Subcutaneous abdominal adipose tissue (tissue), 5 donors: ENCODE results near the gene CXCL14.

Experiments used
- H3K27ac ChIP-seq: one replicate; pipeline ENCODE4 v1.7.0; 2013; ENCODE audit warnings: low read depth, mild to moderate bottlenecking, inconsistent platforms, low read length, moderate library complexity
- H3K27me3 ChIP-seq, 5 donors: one replicate each; pipeline ENCODE4 v1.7.0; 2013; ENCODE audit warnings: low read length in 5 of 5, inconsistent platforms in 1 of 5; ENCODE audit not compliant: control insufficient read depth in 5 of 5, insufficient read depth in 4 of 5
- H3K36me3 ChIP-seq, 5 donors: one replicate each; pipeline ENCODE4 v1.7.0; 2013; ENCODE audit warnings: low read length in 5 of 5; ENCODE audit not compliant: control insufficient read depth in 5 of 5, insufficient read depth in 5 of 5
- H3K4me1 ChIP-seq, 5 donors: one replicate each; pipeline ENCODE4 v1.7.0; 2013; ENCODE audit warnings: low read length in 5 of 5, mild to moderate bottlenecking in 3 of 5, moderate library complexity in 1 of 5; ENCODE audit not compliant: control insufficient read depth in 5 of 5, insufficient read depth in 5 of 5
- H3K4me3 ChIP-seq, 5 donors: one replicate each; pipeline ENCODE4 v1.7.0; 2013; ENCODE audit warnings: low read length in 5 of 5, low read depth in 1 of 5
- H3K9ac ChIP-seq, 5 donors: one replicate each; pipeline ENCODE4 v1.7.0; 2013; ENCODE audit warnings: low read length in 5 of 5, mild to moderate bottlenecking in 4 of 5, moderate library complexity in 3 of 5
- H3K9me3 ChIP-seq, 5 donors: one replicate each; pipeline ENCODE4 v1.7.0; 2013; ENCODE audit warnings: low read length in 5 of 5; ENCODE audit not compliant: control insufficient read depth in 5 of 5
- donor health status: healthy.
- donor health status: healthy.
- donor health status: healthy.
- donor health status: healthy.
- donor health status: healthy.

CXCL14 gene

DNA sequence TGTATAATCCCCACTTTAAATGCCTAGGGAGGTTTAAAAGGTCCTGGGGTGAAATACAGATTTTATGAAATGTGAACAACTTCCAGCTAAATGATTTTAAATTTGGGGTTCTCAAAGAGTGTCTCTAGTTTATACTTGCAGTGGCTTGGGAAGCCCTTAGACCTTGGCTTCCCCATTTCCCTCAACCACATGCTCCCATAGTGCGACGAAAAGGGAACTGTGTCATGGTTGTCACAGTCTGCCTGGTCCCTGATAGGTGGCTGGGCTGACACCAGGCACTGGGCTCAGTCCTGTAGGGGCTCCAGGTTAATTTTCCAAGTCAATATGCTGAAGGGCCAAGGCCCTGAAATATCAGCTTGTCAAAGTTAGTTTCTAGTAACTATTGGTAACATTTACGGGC, 10.4 kb upstream of the CXCL14 start:
- no peaks in the 10 kb centered on the region for H3K36me3 ChIP-seq
- H3K4me1 ChIP-seq: no peaks in the 10 kb centered on the region
- no peak overlapping the region for H3K4me3 ChIP-seq
- no peak overlapping the region for H3K9ac ChIP-seq
- no peak overlapping the region for H3K27ac ChIP-seq
- H3K9me3 ChIP-seq: no peaks in the 10 kb centered on the region
- H3K27me3 ChIP-seq: peaks cover 0 to 8% (median 3%) of the 10 kb centered on the region in 5 donors

DNA sequence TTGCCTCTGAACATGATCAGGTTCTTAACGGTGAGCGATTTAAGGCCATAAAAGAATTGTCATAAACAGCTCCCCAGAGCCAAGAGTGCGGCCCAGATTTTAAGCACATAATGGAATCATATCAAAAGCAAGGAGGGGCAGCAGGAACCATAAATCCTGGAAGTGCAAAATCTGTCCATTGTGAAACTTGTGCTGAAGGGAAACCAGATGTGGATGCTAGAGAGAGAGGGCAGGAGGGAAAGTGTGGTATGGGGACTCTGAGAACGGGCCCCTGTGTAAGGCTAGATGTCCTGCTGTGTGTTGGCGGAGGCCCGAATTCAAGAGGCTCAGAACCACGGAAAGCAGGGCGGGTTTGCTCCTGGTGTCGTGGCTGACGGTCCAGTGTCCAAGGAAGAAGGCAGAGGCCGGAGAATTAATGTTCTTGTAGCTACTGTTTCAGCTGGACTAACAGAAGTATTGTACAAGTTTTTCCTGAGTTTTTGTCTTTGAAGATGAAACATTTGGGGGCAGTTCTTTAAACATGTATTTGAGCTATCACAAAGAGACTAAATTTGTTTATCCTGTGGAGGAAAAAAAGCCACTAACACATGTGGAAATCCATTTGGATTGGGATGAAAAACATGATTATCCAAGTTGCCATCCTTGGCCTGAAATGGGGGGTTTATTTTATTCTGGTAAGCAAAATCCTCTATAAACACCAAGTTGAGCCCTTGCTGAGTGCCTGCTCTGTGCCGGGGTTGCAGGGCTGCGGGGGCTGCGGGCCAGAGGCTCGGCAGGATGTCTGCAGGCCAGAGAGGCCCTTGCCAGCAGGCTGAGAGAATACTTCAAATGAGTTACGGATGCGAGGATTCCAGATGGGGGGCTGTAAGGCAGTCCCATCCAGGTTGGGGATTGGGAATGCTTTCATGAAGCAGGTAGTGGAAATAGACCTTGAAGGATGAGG, 9.2 kb upstream of the CXCL14 start:
- Histone ChIP-seq H3K36me3 (no peaks in the 10 kb centered on the region), H3K4me3 (no peak overlapping the region), H3K9ac (no peak overlapping the region), H3K9me3 (no peaks in the 10 kb centered on the region), H3K27ac (no peak overlapping the region), H3K27me3 (peaks cover 1 to 14% (median 5%) of the 10 kb centered on the region in 5 donors), H3K4me1 (no peaks in the 10 kb centered on the region)

DNA sequence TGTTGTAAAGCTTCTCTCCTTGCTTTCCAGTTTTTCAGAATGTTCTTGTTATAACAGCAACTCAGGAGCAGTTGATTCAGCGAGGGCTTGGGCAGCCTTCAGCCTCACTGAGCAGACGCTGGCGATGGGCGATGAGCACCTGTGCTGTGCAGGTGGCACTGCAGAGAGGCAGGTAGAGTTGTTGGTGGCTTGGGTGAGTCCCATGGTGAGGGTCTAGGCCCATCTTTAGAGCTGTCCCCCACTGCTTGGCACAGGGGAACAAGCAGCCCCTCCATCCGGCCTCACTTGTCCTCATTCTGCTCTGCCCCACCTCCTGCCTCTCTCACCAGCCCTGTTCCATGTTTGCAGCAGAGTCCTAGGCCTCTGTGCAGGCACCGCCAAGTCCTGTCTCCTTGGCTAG, 6.1 kb upstream of the CXCL14 start:
- Histone ChIP-seq H3K27ac (no peak overlapping the region), H3K4me3 (no peak overlapping the region), H3K9me3 (no peaks in the 10 kb centered on the region), H3K27me3 (peaks cover 3 to 30% (median 19%) of the 10 kb centered on the region in 5 donors), H3K9ac (no peak overlapping the region), H3K36me3 (no peaks in the 10 kb centered on the region), H3K4me1 (no peaks in the 10 kb centered on the region)

DNA sequence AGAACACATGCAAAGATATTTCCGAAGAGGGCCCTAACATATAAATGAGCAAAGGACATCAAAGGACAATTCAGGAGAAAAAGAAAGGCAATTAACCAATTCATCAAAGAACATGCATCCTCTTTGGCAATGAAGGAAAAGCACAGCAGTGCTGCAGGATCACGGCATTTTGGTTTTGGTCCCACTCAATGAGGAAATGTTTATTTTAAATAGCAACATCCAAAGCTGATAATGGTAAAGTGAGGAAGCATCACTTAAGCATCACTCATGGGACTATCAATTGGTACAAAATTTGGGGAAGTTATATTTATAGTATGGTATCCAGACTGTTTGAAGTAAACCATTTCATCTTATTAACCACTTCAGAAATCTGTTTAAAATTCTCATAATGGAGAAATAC, 5.5 kb upstream of the CXCL14 start:
- peaks cover 3 to 36% (median 24%) of the 10 kb centered on the region in 5 donors for H3K27me3 ChIP-seq
- H3K9ac ChIP-seq: no peak overlapping the region
- no peak overlapping the region for H3K27ac ChIP-seq
- H3K36me3 ChIP-seq: no peaks in the 10 kb centered on the region
- H3K4me1 ChIP-seq: peaks cover 0 to under 1% (median 0%) of the 10 kb centered on the region in 5 donors
- H3K4me3 ChIP-seq: no peak overlapping the region
- no peaks in the 10 kb centered on the region for H3K9me3 ChIP-seq

DNA sequence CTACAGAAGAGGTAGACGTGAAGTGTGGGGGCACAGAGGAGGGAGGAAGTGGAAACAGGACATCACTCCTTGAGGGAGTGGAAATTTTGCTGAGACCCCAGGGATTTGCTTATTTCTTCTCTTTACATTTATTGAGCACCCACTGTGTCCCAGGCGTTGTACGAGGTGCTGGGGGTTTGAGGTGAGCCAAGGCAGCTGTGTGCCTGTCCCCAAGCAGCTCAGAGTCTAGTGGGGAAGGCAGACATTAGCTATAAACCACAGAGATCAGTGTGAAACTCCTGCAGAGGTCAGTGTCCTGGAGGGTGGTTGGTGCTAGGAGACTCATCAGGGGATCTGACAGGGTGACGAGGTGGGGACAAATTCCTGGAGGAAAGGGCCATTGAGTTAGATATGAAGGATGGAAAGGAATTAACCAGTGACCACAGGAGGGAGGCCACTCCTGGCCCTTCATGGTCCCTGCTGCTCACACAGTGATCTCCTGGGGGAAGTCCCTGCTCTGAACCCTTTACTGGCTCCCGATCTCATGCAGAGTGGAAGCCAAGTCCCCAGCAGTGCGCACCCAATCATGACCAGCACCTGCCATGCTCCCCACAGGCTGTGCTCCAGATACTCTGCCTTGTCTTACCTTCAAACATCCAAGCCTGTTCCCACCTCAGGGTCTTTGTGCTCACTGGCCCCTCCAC, 3.4 kb upstream of the CXCL14 start:
- H3K27ac ChIP-seq: no peak overlapping the region
- no peaks in the 10 kb centered on the region for H3K9me3 ChIP-seq
- H3K9ac ChIP-seq: no peak overlapping the region
- H3K4me3 ChIP-seq: no peak overlapping the region
- peaks cover 16 to 56% (median 44%) of the 10 kb centered on the region in 5 donors for H3K27me3 ChIP-seq
- no peaks in the 10 kb centered on the region for H3K36me3 ChIP-seq
- H3K4me1 ChIP-seq: peaks cover 0 to 12% (median 9%) of the 10 kb centered on the region in 5 donors

DNA sequence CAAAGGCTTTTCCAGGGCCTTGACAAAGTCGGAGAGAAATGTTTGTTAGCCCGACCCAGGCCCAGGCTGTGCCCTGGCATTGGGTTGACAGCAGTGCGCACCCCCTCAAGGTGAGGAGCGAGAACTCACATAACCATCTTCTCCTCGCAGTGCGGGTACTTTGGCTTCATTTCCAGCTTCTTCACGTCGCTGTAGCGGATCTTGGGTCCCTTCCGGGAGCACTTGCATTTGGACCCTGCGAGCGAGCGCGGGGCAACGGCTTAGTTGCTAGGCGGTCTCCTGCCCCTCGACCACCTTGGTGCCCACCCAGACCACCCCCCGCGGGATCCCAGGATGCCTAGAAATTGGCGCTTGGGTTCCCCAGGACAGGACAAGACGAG, 496 bp downstream of the CXCL14 start:
- Histone ChIP-seq H3K27me3 (peaks cover 19 to 56% (median 53%) of the 10 kb centered on the region in 5 donors), H3K9me3 (no peaks in the 10 kb centered on the region), H3K9ac (peak overlapping the region in 1 of 5 donors; percentile 58), H3K4me1 (peaks cover 0 to 18% (median 11%) of the 10 kb centered on the region in 5 donors), H3K36me3 (peaks cover 0 to 5% (median 0%) of the 10 kb centered on the region in 5 donors), H3K27ac (no peak overlapping the region), H3K4me3 (peak overlapping the region in 4 of 5 donors; percentile 55 to 70 (median 60))

DNA sequence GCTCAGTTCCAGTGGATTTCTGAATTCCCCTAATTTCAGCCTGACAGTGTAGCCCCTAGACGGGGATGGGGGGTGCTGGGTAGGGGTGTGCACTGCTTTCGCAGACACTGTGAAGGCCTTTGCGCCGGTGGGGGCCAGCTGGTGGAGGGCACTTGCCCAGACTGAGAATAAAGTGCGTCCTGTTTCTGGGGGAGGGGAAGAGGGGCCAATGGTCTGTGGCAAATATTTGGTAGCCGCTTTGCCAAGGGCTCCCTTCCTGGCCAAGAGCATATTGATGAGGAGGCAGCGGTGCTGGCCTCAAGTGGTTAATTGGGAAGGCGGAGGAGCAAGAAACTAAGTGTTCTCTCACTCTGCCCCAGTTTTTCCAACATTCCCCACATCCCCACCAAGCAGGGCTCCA, 1.4 kb downstream of the CXCL14 start:
- Histone ChIP-seq H3K4me3 (peak overlapping the region; percentile 48 to 70 (median 56)), H3K9me3 (no peaks in the 10 kb centered on the region), H3K9ac (peak overlapping the region in 1 of 5 donors; percentile 16), H3K27me3 (peaks cover 19 to 49% (median 46%) of the 10 kb centered on the region in 5 donors), H3K36me3 (peaks cover 0 to 5% (median 0%) of the 10 kb centered on the region in 5 donors), H3K27ac (no peak overlapping the region), H3K4me1 (peaks cover 0 to 18% (median 11%) of the 10 kb centered on the region in 5 donors)

DNA sequence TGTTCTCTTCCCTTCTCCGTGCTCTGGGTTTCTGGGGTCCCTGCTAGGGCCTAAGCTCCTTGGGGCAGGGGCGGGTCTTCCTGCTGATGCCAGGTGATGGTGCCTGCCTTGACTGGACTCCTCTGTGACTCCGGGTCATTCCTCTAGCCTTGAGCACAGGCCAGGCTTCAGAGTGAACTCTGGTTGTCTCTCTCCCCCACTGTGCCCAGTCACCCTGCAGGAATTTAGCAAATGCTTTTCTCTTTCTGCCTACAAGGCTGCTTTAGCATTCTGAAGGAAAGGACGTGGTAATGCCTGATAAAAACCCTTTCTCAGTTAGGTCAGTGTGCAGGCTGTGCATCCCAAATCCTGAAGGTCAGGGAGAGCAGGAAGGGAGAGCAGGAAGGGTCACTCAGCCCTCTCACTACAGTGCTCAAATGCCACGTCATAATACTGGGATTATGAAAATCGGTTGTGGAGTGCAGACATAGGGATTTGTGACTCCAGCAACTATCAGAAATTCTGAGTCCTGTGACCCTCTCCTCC, 2.7 kb downstream of the CXCL14 start:
- peak overlapping the region; percentile 21 to 70 (median 25) for H3K4me3 ChIP-seq
- H3K9ac ChIP-seq: no peak overlapping the region
- no peaks in the 10 kb centered on the region for H3K9me3 ChIP-seq
- peaks cover 0 to 5% (median 0%) of the 10 kb centered on the region in 5 donors for H3K36me3 ChIP-seq
- H3K27ac ChIP-seq: no peak overlapping the region
- H3K4me1 ChIP-seq: peaks cover 0 to 18% (median 11%) of the 10 kb centered on the region in 5 donors
- H3K27me3 ChIP-seq: peaks cover 19 to 44% (median 39%) of the 10 kb centered on the region in 5 donors

DNA sequence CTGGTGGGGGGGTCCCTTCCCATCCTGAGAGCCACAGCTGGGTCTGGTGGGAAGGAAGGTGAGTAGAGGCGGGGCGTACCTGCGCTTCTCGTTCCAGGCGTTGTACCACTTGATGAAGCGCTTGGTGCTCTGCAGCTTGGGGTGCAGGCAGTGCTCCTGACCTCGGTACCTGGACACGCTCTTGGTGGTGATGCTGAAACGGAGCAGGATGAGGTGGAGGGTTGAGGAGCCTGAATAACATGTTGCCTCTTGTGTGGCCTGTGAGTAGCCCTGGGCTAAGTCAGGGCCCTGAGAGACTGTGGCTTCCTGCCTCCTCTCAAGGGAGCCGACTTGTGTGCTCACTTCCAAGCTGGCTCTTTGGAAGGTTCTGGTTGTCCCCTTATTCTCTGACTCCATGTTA, 4.3 kb downstream of the CXCL14 start:
- no peak overlapping the region for H3K27ac ChIP-seq
- H3K9ac ChIP-seq: no peak overlapping the region
- H3K27me3 ChIP-seq: peaks cover 19 to 41% (median 36%) of the 10 kb centered on the region in 5 donors
- peaks cover 0 to 5% (median 0%) of the 10 kb centered on the region in 5 donors for H3K36me3 ChIP-seq
- H3K9me3 ChIP-seq: no peaks in the 10 kb centered on the region
- peaks cover 0 to 18% (median 11%) of the 10 kb centered on the region in 5 donors for H3K4me1 ChIP-seq
- H3K4me3 ChIP-seq: peak overlapping the region in 1 of 5 donors; percentile 28
